ENCODE results near the gene CAMTA1.

- TF ChIP-seq, protein P1, sequence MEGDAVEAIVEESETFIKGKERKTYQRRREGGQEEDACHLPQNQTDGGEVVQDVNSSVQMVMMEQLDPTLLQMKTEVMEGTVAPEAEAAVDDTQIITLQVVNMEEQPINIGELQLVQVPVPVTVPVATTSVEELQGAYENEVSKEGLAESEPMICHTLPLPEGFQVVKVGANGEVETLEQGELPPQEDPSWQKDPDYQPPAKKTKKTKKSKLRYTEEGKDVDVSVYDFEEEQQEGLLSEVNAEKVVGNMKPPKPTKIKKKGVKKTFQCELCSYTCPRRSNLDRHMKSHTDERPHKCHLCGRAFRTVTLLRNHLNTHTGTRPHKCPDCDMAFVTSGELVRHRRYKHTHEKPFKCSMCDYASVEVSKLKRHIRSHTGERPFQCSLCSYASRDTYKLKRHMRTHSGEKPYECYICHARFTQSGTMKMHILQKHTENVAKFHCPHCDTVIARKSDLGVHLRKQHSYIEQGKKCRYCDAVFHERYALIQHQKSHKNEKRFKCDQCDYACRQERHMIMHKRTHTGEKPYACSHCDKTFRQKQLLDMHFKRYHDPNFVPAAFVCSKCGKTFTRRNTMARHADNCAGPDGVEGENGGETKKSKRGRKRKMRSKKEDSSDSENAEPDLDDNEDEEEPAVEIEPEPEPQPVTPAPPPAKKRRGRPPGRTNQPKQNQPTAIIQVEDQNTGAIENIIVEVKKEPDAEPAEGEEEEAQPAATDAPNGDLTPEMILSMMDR (optimal IDR thresholded peaks at IDR 0.05 in 1 of 3, IDR thresholded peaks at IDR 0.05 in 1 of 3, conservative IDR thresholded peaks at IDR 0.05 in 1 of 3; ENCODE audit: extremely low read depth in 1 of 3, insufficient read depth in 2 of 3, low read length in 3 of 3), result no peak
- TF ChIP-seq EZH2 (IDR thresholded peaks at IDR 0.05; ENCODE audit: low read length), result no peak
Observed at GRCh38 chr1:6982443-6982842, 197.2 kb downstream of the CAMTA1 start.

Data from keratinocyte (primary cell).